ENCODE measurements around the gene ZMYND15. TPM values are rescaled to one million over a fixed set of nuclear protein-coding genes. Genes with fewer than 3 reads are reported as not detected.

The ZMYND15 gene
- total RNA-seq, 1 donor, result 1.4 TPM

DNA sequence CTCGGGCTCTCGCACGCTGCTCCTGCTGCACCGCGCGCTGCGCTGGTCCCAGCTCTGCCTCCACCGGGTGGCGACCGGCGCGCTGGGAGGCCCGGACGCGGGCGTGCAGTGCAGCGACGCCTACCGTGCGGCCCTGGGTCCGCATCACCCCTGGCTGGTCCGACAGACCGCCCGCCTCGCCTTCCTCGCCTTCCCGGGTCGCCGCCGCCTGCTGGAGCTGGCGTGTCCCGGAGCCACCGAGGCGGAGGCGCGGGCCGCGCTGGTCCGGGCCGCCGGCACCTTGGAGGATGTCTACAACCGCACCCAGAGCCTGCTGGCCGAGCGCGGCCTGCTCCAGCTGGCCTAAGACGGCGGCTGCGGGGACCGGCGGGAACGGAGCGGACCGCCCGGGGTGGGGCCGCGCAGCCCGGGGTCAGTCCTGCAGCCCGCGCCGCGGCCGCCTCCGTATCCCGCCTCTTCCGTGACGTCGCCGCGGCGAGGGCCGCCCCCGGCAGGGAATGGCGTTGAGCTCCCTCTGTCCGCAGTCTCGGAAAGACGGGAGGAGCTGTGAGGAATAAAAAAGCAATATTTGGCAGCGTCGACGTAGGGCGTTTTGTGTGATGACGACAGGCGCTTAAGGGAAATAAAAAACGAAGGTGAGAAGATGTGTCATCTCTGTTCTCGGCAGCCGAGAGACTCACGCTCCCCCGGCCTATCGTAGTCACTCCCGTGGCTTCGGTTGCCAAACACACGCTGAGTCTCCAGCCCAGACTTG lies 50.5 kb downstream of the ZMYND15 start:
- Histone ChIP-seq H3K4me2 (ENCODE audit: insufficient read depth, low read length) (peak overlapping the region; percentile 82), H3K27ac (ENCODE audit: low read depth, low read length) (peak overlapping the region; percentile 74), H3K79me2 (ENCODE audit: insufficient read depth, low read length) (no peaks in the 10 kb centered on the region), H3K36me3 (ENCODE audit: insufficient read depth, low read length) (no peaks in the 10 kb centered on the region), H3K4me3 (ENCODE audit: insufficient read depth, low read length) (peak overlapping the region; percentile 79), H3K27me3 (ENCODE audit: insufficient read depth, low read length) (peaks cover 10% of the 10 kb centered on the region), H4K20me1 (ENCODE audit: insufficient read depth, low read length) (no peaks in the 10 kb centered on the region), H2AFZ (ENCODE audit: low read length) (peak overlapping the region; percentile 80), H3K9me3 (ENCODE audit: low read depth, low read length) (no peaks in the 10 kb centered on the region), H3K4me1 (ENCODE audit: insufficient read depth, low read length) (peaks cover 30% of the 10 kb centered on the region)
- peak; percentile 99 for DNase-seq (ENCODE audit: insufficient read length, low spot score, missing footprints)
- TF ChIP-seq, protein P1, sequence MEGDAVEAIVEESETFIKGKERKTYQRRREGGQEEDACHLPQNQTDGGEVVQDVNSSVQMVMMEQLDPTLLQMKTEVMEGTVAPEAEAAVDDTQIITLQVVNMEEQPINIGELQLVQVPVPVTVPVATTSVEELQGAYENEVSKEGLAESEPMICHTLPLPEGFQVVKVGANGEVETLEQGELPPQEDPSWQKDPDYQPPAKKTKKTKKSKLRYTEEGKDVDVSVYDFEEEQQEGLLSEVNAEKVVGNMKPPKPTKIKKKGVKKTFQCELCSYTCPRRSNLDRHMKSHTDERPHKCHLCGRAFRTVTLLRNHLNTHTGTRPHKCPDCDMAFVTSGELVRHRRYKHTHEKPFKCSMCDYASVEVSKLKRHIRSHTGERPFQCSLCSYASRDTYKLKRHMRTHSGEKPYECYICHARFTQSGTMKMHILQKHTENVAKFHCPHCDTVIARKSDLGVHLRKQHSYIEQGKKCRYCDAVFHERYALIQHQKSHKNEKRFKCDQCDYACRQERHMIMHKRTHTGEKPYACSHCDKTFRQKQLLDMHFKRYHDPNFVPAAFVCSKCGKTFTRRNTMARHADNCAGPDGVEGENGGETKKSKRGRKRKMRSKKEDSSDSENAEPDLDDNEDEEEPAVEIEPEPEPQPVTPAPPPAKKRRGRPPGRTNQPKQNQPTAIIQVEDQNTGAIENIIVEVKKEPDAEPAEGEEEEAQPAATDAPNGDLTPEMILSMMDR (IDR thresholded peaks at IDR 0.05; ENCODE audit: extremely low read depth, low read depth, low read length), result peak; percentile 46

DNA sequence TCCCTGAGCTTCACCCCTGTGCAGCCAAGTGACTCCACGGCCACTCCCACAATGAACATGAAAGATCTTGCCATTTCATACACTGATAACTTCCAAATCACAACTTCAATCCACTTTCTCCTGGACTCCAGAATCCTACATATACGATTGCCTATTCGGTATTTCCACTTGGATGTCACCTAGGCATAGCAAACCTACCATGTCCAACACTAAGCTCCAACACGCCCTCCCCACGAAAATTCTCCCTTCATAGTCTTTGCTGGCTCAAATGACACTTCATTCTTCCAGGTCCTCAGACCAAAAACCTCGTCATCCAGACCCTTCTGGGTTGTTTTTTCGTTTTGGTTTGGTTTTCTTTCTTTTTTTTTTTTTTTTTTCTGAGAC lies 51.1 kb downstream of the ZMYND15 start:
- TF ChIP-seq, protein P1 (IDR thresholded peaks at IDR 0.05; ENCODE audit: extremely low read depth, low read depth, low read length), result no peak
- Histone ChIP-seq H3K27ac (ENCODE audit: low read depth, low read length) (peak overlapping the region; percentile 74), H2AFZ (ENCODE audit: low read length) (peak overlapping the region; percentile 80), H3K4me1 (ENCODE audit: insufficient read depth, low read length) (peaks cover 29% of the 10 kb centered on the region), H4K20me1 (ENCODE audit: insufficient read depth, low read length) (no peaks in the 10 kb centered on the region), H3K79me2 (ENCODE audit: insufficient read depth, low read length) (no peaks in the 10 kb centered on the region), H3K9me3 (ENCODE audit: low read depth, low read length) (no peaks in the 10 kb centered on the region), H3K36me3 (ENCODE audit: insufficient read depth, low read length) (no peaks in the 10 kb centered on the region), H3K27me3 (ENCODE audit: insufficient read depth, low read length) (peaks cover 4% of the 10 kb centered on the region), H3K4me2 (ENCODE audit: insufficient read depth, low read length) (peak overlapping the region; percentile 82), H3K4me3 (ENCODE audit: insufficient read depth, low read length) (peak overlapping the region; percentile 79)
- DNase-seq (ENCODE audit: insufficient read length, low spot score, missing footprints), result no peak

DNA sequence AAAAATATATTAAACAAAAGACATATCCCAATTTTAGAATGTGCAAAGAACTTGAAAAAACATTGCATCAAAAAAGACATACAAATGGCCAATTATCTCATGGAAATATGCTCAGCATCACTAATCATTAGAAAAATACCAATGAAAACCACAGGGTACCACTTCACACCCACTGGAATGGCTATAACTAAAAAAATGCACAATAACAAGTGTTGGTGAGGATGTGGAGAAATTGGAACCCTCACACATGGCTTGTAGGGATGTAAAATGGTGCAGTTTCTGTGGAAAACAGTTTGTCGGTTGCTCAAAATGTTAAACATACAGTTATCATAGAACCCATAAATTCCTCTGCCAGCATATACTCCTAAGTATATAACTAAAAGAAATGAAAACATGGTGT lies 55.5 kb downstream of the ZMYND15 start:
- Histone ChIP-seq H3K36me3 (ENCODE audit: insufficient read depth, low read length) (peaks cover 18% of the 10 kb centered on the region), H3K4me2 (ENCODE audit: insufficient read depth, low read length) (no peak overlapping the region), H3K9me3 (ENCODE audit: low read depth, low read length) (no peaks in the 10 kb centered on the region), H3K4me1 (ENCODE audit: insufficient read depth, low read length) (peaks cover 11% of the 10 kb centered on the region), H3K4me3 (ENCODE audit: insufficient read depth, low read length) (no peak overlapping the region), H2AFZ (ENCODE audit: low read length) (peak overlapping the region; percentile 67), H3K27me3 (ENCODE audit: insufficient read depth, low read length) (no peaks in the 10 kb centered on the region), H3K79me2 (ENCODE audit: insufficient read depth, low read length) (peaks cover 22% of the 10 kb centered on the region), H3K27ac (ENCODE audit: low read depth, low read length) (no peak overlapping the region), H4K20me1 (ENCODE audit: insufficient read depth, low read length) (peaks cover 8% of the 10 kb centered on the region)
- TF ChIP-seq, protein P1 (IDR thresholded peaks at IDR 0.05; ENCODE audit: extremely low read depth, low read depth, low read length), result no peak
- no peak for DNase-seq (ENCODE audit: insufficient read length, low spot score, missing footprints)

Other genes with a start within 250 kb of the ZMYND15 start
- gene SPNS2, start 241.0 kb upstream of the ZMYND15 start, total RNA-seq, result under 0.01 TPM in 2 replicates
- 47.1 and 49.2 TPM in 2 replicates for gene MYBBP1A, start 184.4 kb upstream of the ZMYND15 start, total RNA-seq
- gene GGT6, start 179.3 kb upstream of the ZMYND15 start, total RNA-seq, result not detected in 2 replicates
- not detected in 2 replicates for gene SMTNL2, start 155.3 kb upstream of the ZMYND15 start, total RNA-seq
- gene ALOX15, start 98.2 kb upstream of the ZMYND15 start, total RNA-seq, result not detected in 2 replicates
- gene PELP1, start 35.7 kb upstream of the ZMYND15 start, total RNA-seq, result 18.6 and 19.9 TPM in 2 replicates
- gene ARRB2, start 29.2 kb upstream of the ZMYND15 start, total RNA-seq, result 6.2 and 8.7 TPM in 2 replicates
- gene MED11, start 8.4 kb upstream of the ZMYND15 start, total RNA-seq, result 11.2 and 13.0 TPM in 2 replicates
- gene CXCL16, start 95 bp downstream of the ZMYND15 start, total RNA-seq, result 5.9 and 11.2 TPM in 2 replicates
- gene TM4SF5, start 32.1 kb downstream of the ZMYND15 start, total RNA-seq, result not detected in 2 replicates
- gene VMO1, start 46.5 kb downstream of the ZMYND15 start, total RNA-seq, result 0.29 TPM in 1 of 2 replicates, not detected in the other
- not detected in 2 replicates for gene GLTPD2, start 49.1 kb downstream of the ZMYND15 start, total RNA-seq
- 109 and 113 TPM in 2 replicates for gene PSMB6, start 56.3 kb downstream of the ZMYND15 start, total RNA-seq
- gene PLD2, start 67.3 kb downstream of the ZMYND15 start, total RNA-seq, result 18.9 and 19.9 TPM in 2 replicates
- gene MINK1, start 93.5 kb downstream of the ZMYND15 start, total RNA-seq, result 34.4 and 35.9 TPM in 2 replicates
- gene C17orf107, start 159.7 kb downstream of the ZMYND15 start, total RNA-seq, result 4.0 and 5.3 TPM in 2 replicates
- 1.4 and 1.8 TPM in 2 replicates for gene CHRNE, start 163.3 kb downstream of the ZMYND15 start, total RNA-seq
- gene GP1BA, start 192.4 kb downstream of the ZMYND15 start, total RNA-seq, result not detected in 2 replicates
- gene SLC25A11, start 200.2 kb downstream of the ZMYND15 start, total RNA-seq, result 43.6 and 47.4 TPM in 2 replicates
- gene RNF167, start 200.4 kb downstream of the ZMYND15 start, total RNA-seq, result 25.3 and 26.5 TPM in 2 replicates
- gene PFN1, start 208.7 kb downstream of the ZMYND15 start, total RNA-seq, result 347 and 425 TPM in 2 replicates
- 2.9 TPM in 2 replicates for gene ENO3, start 211.3 kb downstream of the ZMYND15 start, total RNA-seq
- gene SPAG7, start 228.0 kb downstream of the ZMYND15 start, total RNA-seq, result 34.0 and 39.8 TPM in 2 replicates
- 14.7 and 19.2 TPM in 2 replicates for gene CAMTA2, start 247.8 kb downstream of the ZMYND15 start, total RNA-seq